Measurements from ENCODE around the gene CYBA. TPM values are rescaled to one million over a fixed set of nuclear protein-coding genes. Genes with fewer than 3 reads are reported as not detected.

Gene CYBA
- total RNA-seq, 1 experiment from 2014 or later, result 867 TPM

DNA sequence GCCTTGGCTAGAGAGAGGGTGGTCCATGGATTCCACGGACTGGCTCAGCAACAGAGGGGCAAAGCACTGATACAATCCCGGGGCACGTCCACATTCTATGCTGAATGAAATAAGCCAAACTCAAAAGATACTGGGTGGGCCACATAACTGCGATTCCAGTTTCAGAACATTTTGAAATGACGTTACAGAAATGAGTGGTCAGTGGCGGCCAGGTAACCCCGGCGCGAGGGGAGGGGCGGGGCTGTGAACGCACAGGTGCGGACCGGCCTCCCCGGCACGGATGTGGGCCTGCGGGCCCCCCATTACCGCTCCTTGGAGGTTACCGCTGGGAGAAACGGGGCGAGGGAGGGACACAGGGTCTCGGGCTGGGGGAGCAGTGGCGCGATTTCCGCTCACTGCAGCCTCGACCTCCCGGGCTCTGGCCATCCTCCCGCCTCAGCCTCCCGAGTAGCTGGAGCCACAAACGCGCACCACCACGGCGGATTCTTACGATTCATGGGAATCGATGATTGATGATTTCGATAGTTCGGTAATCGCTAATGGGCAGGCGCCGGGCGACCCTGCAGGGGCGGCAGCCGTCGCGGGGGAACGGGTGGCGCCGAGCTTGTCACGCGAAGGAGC, 11.5 kb upstream of the CYBA start:
- CTCF ChIA-PET, result interaction anchor here (0.6 to 1.0 kb wide), 2 partner anchors 10 to 23 kb away, joined by 3 to 4 read pairs; no protein-coding TSS in a partner anchor

DNA sequence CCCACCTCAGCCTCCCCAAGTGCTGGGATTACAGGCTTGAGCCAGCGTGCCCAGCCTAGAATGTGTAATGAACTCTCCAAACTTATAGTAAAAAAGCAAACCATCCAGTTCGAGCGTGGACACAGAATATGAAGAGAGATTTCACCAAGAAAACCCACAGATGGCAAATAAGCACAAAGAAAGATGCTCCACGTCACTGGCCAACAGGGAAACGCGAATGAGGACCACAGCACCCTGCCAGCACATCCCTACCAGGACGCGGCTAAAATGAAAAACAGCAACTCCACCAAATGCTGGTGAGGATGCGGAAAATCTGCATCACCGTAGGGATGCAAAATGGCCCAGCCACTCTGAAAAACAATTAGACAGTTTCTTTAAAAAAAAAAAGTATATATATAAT, 10.6 kb upstream of the CYBA start:
- intact Hi-C loops (cut with micrococcal nuclease; ENCODE audit: unreplicated experiment), result no loop called here
- CTCF ChIA-PET, result no interaction called here
- Mint-ChIP-seq H3K36me3 (ENCODE audit: insufficient read depth, unreplicated experiment) (peaks cover 79% of the 10 kb centered on the region), H3K4me3 (ENCODE audit: low read depth, unreplicated experiment) (peak overlapping the region; percentile 100), H3K27ac (ENCODE audit: unreplicated experiment) (peak overlapping the region; percentile 89), H3K9me3 (ENCODE audit: low read depth, unreplicated experiment) (no peaks in the 10 kb centered on the region), H3K27me3 (ENCODE audit: unreplicated experiment) (no peaks in the 10 kb centered on the region), H3K4me1 (ENCODE audit: low read depth, unreplicated experiment) (no peaks in the 10 kb centered on the region)
- TF ChIP-seq, protein P1, sequence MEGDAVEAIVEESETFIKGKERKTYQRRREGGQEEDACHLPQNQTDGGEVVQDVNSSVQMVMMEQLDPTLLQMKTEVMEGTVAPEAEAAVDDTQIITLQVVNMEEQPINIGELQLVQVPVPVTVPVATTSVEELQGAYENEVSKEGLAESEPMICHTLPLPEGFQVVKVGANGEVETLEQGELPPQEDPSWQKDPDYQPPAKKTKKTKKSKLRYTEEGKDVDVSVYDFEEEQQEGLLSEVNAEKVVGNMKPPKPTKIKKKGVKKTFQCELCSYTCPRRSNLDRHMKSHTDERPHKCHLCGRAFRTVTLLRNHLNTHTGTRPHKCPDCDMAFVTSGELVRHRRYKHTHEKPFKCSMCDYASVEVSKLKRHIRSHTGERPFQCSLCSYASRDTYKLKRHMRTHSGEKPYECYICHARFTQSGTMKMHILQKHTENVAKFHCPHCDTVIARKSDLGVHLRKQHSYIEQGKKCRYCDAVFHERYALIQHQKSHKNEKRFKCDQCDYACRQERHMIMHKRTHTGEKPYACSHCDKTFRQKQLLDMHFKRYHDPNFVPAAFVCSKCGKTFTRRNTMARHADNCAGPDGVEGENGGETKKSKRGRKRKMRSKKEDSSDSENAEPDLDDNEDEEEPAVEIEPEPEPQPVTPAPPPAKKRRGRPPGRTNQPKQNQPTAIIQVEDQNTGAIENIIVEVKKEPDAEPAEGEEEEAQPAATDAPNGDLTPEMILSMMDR (IDR thresholded peaks at IDR 0.05; ENCODE audit: unreplicated experiment), result no peak
- BruUV-seq (replicated peaks), result no TSS peak
- DNase-seq, result no peak

More for the DNA sequence above, 11.5 kb upstream of the CYBA start:
- Mint-ChIP-seq H3K9me3 (ENCODE audit: low read depth, unreplicated experiment) (no peaks in the 10 kb centered on the region), H3K36me3 (ENCODE audit: insufficient read depth, unreplicated experiment) (peaks cover 75% of the 10 kb centered on the region), H3K27ac (ENCODE audit: unreplicated experiment) (peak overlapping the region; percentile 97), H3K4me3 (ENCODE audit: low read depth, unreplicated experiment) (peak overlapping the region; percentile 100), H3K27me3 (ENCODE audit: unreplicated experiment) (no peaks in the 10 kb centered on the region), H3K4me1 (ENCODE audit: low read depth, unreplicated experiment) (no peaks in the 10 kb centered on the region)
- TF ChIP-seq, protein P1 (IDR thresholded peaks at IDR 0.05; ENCODE audit: unreplicated experiment), result no peak
- intact Hi-C loops (cut with micrococcal nuclease; ENCODE audit: unreplicated experiment), result no loop called here
- BruUV-seq (replicated peaks), result TSS peak; percentile 53
- no peak for DNase-seq

DNA sequence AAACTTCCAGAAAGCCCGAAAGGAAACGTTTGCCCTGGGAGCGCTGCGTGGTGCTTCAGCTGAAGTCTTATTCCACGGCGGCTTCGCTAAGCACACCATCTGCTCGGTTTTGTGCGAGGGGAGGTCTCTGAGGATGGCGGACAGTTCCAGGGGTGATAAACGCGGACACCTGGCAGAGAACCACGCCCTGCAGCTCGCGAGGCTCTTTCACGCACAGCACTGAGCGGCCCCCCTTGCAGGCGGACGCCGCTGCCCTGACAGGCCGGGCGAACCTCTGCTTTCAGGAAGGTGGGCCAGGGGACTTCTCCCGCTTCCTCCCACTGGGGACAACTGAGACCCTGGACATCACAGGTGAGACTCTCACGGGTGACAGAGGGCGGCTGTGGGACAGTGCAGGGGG, 8.3 kb upstream of the CYBA start:
- CTCF ChIA-PET, result no interaction called here
- Mint-ChIP-seq H3K27ac (ENCODE audit: unreplicated experiment) (no peak overlapping the region), H3K9me3 (ENCODE audit: low read depth, unreplicated experiment) (no peaks in the 10 kb centered on the region)

DNA sequence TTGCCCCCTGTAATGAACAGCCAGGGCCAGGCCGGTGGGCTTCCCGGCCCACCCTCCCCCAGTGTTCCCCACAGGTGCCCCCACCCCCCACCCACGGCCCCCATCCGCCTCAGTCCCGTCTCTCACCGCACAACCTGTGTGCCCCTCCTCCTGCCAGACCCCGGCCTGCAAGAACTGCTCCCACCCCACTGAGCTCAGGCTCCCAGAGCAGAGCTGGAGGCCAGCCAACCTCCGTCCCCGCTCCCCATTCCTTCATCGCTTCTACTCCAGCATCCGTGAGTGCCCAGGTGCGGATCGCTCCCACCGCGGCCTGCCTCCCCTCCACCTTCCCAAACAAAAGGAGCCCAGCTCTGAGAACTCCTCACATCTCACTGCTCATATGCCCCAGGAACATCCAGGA, 7.9 kb upstream of the CYBA start:
- no peak for DNase-seq
- no peaks in the 10 kb centered on the region for H3K4me1 Mint-ChIP-seq (ENCODE audit: low read depth, unreplicated experiment)
- no peaks in the 10 kb centered on the region for H3K9me3 Mint-ChIP-seq (ENCODE audit: low read depth, unreplicated experiment)
- H3K27me3 Mint-ChIP-seq (ENCODE audit: unreplicated experiment), result no peaks in the 10 kb centered on the region
- no peak overlapping the region for H3K4me3 Mint-ChIP-seq (ENCODE audit: low read depth, unreplicated experiment)
- no peak overlapping the region for H3K27ac Mint-ChIP-seq (ENCODE audit: unreplicated experiment)
- CTCF ChIA-PET, result no interaction called here
- TF ChIP-seq, protein P1 (IDR thresholded peaks at IDR 0.05; ENCODE audit: unreplicated experiment), result no peak
- intact Hi-C loops (cut with micrococcal nuclease; ENCODE audit: unreplicated experiment), result no loop called here
- H3K36me3 Mint-ChIP-seq (ENCODE audit: insufficient read depth, unreplicated experiment), result peaks cover 92% of the 10 kb centered on the region
- no TSS peak for BruUV-seq (replicated peaks)

More for the DNA sequence above, 8.3 kb upstream of the CYBA start:
- no peaks in the 10 kb centered on the region for H3K27me3 Mint-ChIP-seq (ENCODE audit: unreplicated experiment)
- no peaks in the 10 kb centered on the region for H3K4me1 Mint-ChIP-seq (ENCODE audit: low read depth, unreplicated experiment)
- DNase-seq, result no peak
- TF ChIP-seq, protein P1 (IDR thresholded peaks at IDR 0.05; ENCODE audit: unreplicated experiment), result no peak
- intact Hi-C loops (cut with micrococcal nuclease; ENCODE audit: unreplicated experiment), result no loop called here
- peaks cover 92% of the 10 kb centered on the region for H3K36me3 Mint-ChIP-seq (ENCODE audit: insufficient read depth, unreplicated experiment)
- no TSS peak for BruUV-seq (replicated peaks)
- no peak overlapping the region for H3K4me3 Mint-ChIP-seq (ENCODE audit: low read depth, unreplicated experiment)
